Heart right ventricle (tissue), 16 donors: ENCODE results near the gene CTBP2. TPM values are rescaled to one million over a fixed set of nuclear protein-coding genes. Genes with fewer than 3 reads are reported as not detected.

Experiments used
- ATAC-seq, 8 donors: fragments of 200-7000 bp; cut with Tn5 transposase; one replicate each; pipeline ENCODE4 v1.9.1; 2020; ENCODE audit warnings: mild to moderate bottlenecking in 8 of 8, moderate library complexity in 8 of 8, moderate number of reproducible peaks in 1 of 8
- DNase-seq, 2 donors: peaks; one replicate each; pipeline ENCODE4 v3.0.0-alpha.2; 2020
- H3K27ac ChIP-seq, 10 donors: fragments of 200-600 bp; sonication (generic) in 2 of 10; one replicate each; pipeline versions ENCODE4 v1.5.0 to v1.8.0; 2020 to 2022; ENCODE audit warnings: mild to moderate bottlenecking in 3 of 10
- H3K27me3 ChIP-seq, 7 donors: fragments of 200-600 bp; one replicate each; pipeline ENCODE4 v1.8.0; 2021 to 2022; ENCODE audit warnings: mild to moderate bottlenecking in 2 of 7
- H3K36me3 ChIP-seq, 9 donors: fragments of 200-600 bp; sonication (generic) in 1 of 9; one replicate each; pipeline versions ENCODE4 v1.5.0 to v1.8.0; 2020 to 2022; ENCODE audit warnings: mild to moderate bottlenecking in 2 of 9
- H3K4me1 ChIP-seq, 9 donors: fragments of 200-600 bp; sonication (generic) in 1 of 9; one replicate each; pipeline versions ENCODE4 v1.5.0 to v1.8.0; 2020 to 2022; ENCODE audit warnings: mild to moderate bottlenecking in 4 of 9
- H3K4me3 ChIP-seq, 10 donors: fragments of 200-600 bp; sonication (generic) in 2 of 10; one replicate each; pipeline versions ENCODE4 v1.5.0 to v1.8.0; 2020 to 2022; ENCODE audit warnings: mild to moderate bottlenecking in 7 of 10, moderate library complexity in 2 of 10
- H3K9me3 ChIP-seq, 11 donors: fragments of 200-600 bp in 10 of 11; sonication (generic) in 2 of 11; one replicate each; pipeline versions ENCODE4 v1.5.0 to v1.8.0; 2013 to 2022; ENCODE audit warnings: mild to moderate bottlenecking in 2 of 11, control low read depth in 1 of 11, moderate library complexity in 1 of 11
- CTCF ChIP-seq, 9 donors: fragments of 200-600 bp; sonication (generic) in 2 of 9; IDR thresholded peaks; one replicate each; pipeline versions ENCODE4 v1.5.0 to v1.8.0; 2021 to 2022; ENCODE audit warnings: antibody characterized with exemption in 9 of 9, mild to moderate bottlenecking in 5 of 9, moderate library complexity in 1 of 9
- WGBS, 2 donors: extraction: QIAGEN DNeasy Blood & Tissue Kit; methylation state at CpG; one replicate each; pipeline ENCODE4 v1.1.7; 2013; ENCODE audit warnings: inconsistent platforms in 1 of 2; 5-methylcytosine and 5-hydroxymethylcytosine counted together
- intact Hi-C, 10 donors: fragments of 100-400 bp; cut with DNase I; formaldehyde crosslinking; loops; one replicate each; pipeline versions ENCODE4 v1.11.1 to v1.14.2; 2022
- polyA plus RNA-seq, 2 donors: library from polyadenylated mRNA; stranded (reverse); fragments of 200-250 nt; gene quantifications; one replicate each; pipeline ENCODE4 v1.2.3, GENCODE V29; 2013
- total RNA-seq, 10 donors: library from RNA; stranded (reverse); fragmentation: NEBNext Ultra II Directional in 3 of 10; extraction: Animal tissue kit (Norgen Biotek cat#: 25700) in 3 of 10; gene quantifications; one replicate each; pipeline versions ENCODE4 v1.2.1 to v1.2.4, GENCODE V29; 2021 to 2023
- donor health status: Arrhythmogenic right ventricular cardiomyopathy.
- donor health status: ischemic (EF 13 %, LVEDD 7.1; RV severe dilation, severe dysfunction).
- donor health status: healthy with polysubstance abuse.
- donor health status: DM: no; HTN: yes; CAD: no.
- donor health status: DM: no; HTN: no; CAD: no.
- donor health status: ischemic (EF 25% LVEDD 6.9; RV normal size, moderate dysfunction).
- donor health status: ischemic (EF 25% LVEDD 5.7; RV mildly dilated, moderate dysfunction).
- donor health status: healthy.
- donor health status: DM: yes; HTN: yes; CAD: no.
- donor health status: Ischemic cardiomyopathy.
- donor health status: ischemic (EF 35%, LVEDD 5.7; RV mildly dilated, moderate dysfunction).
- donor health status: nonischemic (EF 11% LVEDD 7.7; RV severe dilation, severe dysfunction).
- donor health status: DM: yes; HTN: yes; CAD: no.
- donor health status: PGD.
- donor health status: ischemic (EF 29% LVEDD 5.4; RV normal size, mild dysfunction).
- donor health status: nonischemic (EF 23%, LVEDD 6.1; RV moderate dilation, normal function).

CTBP2 gene
- total and polyA plus RNA-seq, 12 donors: 14.7 to 36.2 (median 26.0) TPM

DNA sequence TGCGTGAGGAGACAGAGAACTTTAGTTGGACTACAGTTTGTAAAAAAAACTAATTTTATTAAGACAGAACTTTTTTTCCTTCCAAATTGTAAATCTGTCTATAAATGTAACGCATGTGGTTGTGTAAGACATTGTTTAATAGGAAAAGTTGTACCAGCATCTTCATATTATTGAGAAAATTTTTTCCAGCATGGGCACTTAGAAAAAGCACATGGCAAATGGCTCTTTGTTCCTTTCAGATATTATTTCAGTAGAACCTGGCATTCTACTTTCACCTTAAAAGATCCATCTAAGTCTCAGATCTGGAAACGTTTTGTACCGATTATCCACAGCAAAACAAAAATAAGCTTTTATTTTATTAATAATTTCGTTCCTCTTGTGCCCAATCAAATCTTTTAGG lies 175.2 kb downstream of the CTBP2 start:
- TF ChIP-seq CTCF (IDR thresholded peaks at IDR 0.05): no peak
- Histone ChIP-seq H3K36me3 (peaks cover 0 to 98% (median 60%) of the 10 kb centered on the region in 9 donors), H3K9me3 (no peaks in the 10 kb centered on the region), H3K27me3 (no peaks in the 10 kb centered on the region), H3K4me3 (no peak overlapping the region), H3K4me1 (peaks cover 0 to 17% (median 7%) of the 10 kb centered on the region in 9 donors), H3K27ac (no peak overlapping the region)
- WGBS, 2 donors: 86 to 92% methylated on average over 5 of the region's 5 CpGs
- no peak for DNase-seq
- ATAC-seq: no peak
- intact Hi-C loops: no loop called here

- no peaks in the 10 kb centered on the region for H3K9me3 ChIP-seq
- peaks cover 0 to 10% (median 3%) of the 10 kb centered on the region in 9 donors for H3K4me1 ChIP-seq
- H3K36me3 ChIP-seq: peaks cover 0 to 92% (median 52%) of the 10 kb centered on the region in 9 donors
- no peak for TF ChIP-seq CTCF (IDR thresholded peaks at IDR 0.05)
- WGBS, 2 donors: 89 to 96% methylated on average over 1 of the region's 1 CpG
- H3K27me3 ChIP-seq: no peaks in the 10 kb centered on the region
- H3K4me3 ChIP-seq: no peak overlapping the region
- no peak overlapping the region for H3K27ac ChIP-seq
- DNase-seq (no peak), ATAC-seq (no peak)
- intact Hi-C loops: no loop called here
Observed at GRCh38 chr10:124984376-124984775, 176.0 kb downstream of the CTBP2 start.

- Histone ChIP-seq H3K27me3 (no peaks in the 10 kb centered on the region), H3K4me1 (peaks cover 0 to 18% (median 6%) of the 10 kb centered on the region in 9 donors), H3K36me3 (peaks cover 0 to 86% (median 45%) of the 10 kb centered on the region in 9 donors), H3K27ac (peak overlapping the region in 1 of 10 donors; percentile 18), H3K4me3 (no peak overlapping the region), H3K9me3 (no peaks in the 10 kb centered on the region)
- intact Hi-C loops: no loop called here
- TF ChIP-seq CTCF (IDR thresholded peaks at IDR 0.05): no peak
- no peak for DNase-seq
- ATAC-seq: peak in 2 of 8 donors; percentile 24 to 31
- WGBS, 2 donors: 37 to 49% methylated on average over 6 of the region's 6 CpGs
Observed at GRCh38 chr10:124983321-124983720, 177.0 kb downstream of the CTBP2 start.

GRCh38 chr10:124978376-124978725 lies 182.0 kb downstream of the CTBP2 start:
- H3K4me3 ChIP-seq: no peak overlapping the region
- peaks cover 0 to 22% (median 6%) of the 10 kb centered on the region in 9 donors for H3K4me1 ChIP-seq
- WGBS, 2 donors: 78% methylated on average over 5 of the region's 5 CpGs
- no peaks in the 10 kb centered on the region for H3K27me3 ChIP-seq
- no peaks in the 10 kb centered on the region for H3K9me3 ChIP-seq
- peaks cover 0 to 66% (median 24%) of the 10 kb centered on the region in 9 donors for H3K36me3 ChIP-seq
- intact Hi-C loops: loop anchor here in 3 of 10 donors (10.0 kb wide), 2 partner anchors 54 to 64 kb away; no protein-coding TSS in a partner anchor
- DNase-seq (no peak), ATAC-seq (peak in 1 of 8 donors; percentile 39)
- H3K27ac ChIP-seq: no peak overlapping the region
- TF ChIP-seq CTCF (IDR thresholded peaks at IDR 0.05): no peak
